ENCODE data around the gene MCRS1.

GRCh38 chr12:49568442-49569162, 660 bp upstream of the MCRS1 start:
- TF ChIP-seq JUNB (IDR thresholded peaks at IDR 0.05; ENCODE audit: unreplicated experiment) (no peak), NANOG (IDR thresholded peaks at IDR 0.05; ENCODE audit: borderline replicate concordance) (no peak), EZH2 (IDR thresholded peaks at IDR 0.05; ENCODE audit: low read depth, unreplicated experiment) (no peak), POLR2AphosphoS5 (IDR thresholded peaks at IDR 0.05; ENCODE audit: low read depth) (no peak), EZH2phosphoT487 (IDR thresholded peaks at IDR 0.05; ENCODE audit: unreplicated experiment) (no peak)
- TF ChIP-seq, protein P1, sequence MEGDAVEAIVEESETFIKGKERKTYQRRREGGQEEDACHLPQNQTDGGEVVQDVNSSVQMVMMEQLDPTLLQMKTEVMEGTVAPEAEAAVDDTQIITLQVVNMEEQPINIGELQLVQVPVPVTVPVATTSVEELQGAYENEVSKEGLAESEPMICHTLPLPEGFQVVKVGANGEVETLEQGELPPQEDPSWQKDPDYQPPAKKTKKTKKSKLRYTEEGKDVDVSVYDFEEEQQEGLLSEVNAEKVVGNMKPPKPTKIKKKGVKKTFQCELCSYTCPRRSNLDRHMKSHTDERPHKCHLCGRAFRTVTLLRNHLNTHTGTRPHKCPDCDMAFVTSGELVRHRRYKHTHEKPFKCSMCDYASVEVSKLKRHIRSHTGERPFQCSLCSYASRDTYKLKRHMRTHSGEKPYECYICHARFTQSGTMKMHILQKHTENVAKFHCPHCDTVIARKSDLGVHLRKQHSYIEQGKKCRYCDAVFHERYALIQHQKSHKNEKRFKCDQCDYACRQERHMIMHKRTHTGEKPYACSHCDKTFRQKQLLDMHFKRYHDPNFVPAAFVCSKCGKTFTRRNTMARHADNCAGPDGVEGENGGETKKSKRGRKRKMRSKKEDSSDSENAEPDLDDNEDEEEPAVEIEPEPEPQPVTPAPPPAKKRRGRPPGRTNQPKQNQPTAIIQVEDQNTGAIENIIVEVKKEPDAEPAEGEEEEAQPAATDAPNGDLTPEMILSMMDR (conservative IDR thresholded peaks at IDR 0.05; ENCODE audit: low read depth in 2 of 2), result no peak
